ENCODE data around the gene SDCCAG8.

SDCCAG8 gene

GRCh38 chr1:243548516-243548915 lies 292.7 kb downstream of the SDCCAG8 start:
- no peak for DNase-seq (ENCODE audit: low read depth)

- peak; percentile 88 for DNase-seq (ENCODE audit: low read depth)
Measured at GRCh38 chr1:243549108-243549507, 293.3 kb downstream of the SDCCAG8 start.

All from EH (cell line).